ENCODE measurements around the gene SORL1.

SORL1 gene

DNA sequence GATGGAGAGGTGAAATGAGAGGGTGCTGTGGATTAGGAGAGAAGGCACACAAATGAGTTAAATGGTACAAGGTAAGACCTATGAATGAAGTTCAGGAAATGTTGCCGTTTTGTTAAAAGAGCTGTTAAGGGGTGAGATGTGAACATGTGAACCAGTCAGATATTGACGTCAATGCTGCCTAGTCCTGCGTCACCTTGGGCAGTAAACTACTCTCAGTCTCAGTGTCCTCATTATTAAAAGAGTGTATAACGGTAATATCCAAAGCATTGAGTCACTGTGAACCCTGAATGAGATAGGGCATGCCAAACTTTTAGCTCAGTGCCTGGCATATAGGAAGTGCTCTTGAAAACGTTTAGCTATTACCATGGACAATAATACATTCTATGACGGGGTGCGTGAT lies 33.1 kb downstream of the SORL1 start:
- no peak overlapping the region for H3K9ac ChIP-seq (ENCODE audit: low read depth in 1 of 2, low read length in 2 of 2)
- H3K9me3 ChIP-seq (ENCODE audit: control insufficient read depth in 1 of 2, low read length in 2 of 2) = no peaks in the 10 kb centered on the region

DNA sequence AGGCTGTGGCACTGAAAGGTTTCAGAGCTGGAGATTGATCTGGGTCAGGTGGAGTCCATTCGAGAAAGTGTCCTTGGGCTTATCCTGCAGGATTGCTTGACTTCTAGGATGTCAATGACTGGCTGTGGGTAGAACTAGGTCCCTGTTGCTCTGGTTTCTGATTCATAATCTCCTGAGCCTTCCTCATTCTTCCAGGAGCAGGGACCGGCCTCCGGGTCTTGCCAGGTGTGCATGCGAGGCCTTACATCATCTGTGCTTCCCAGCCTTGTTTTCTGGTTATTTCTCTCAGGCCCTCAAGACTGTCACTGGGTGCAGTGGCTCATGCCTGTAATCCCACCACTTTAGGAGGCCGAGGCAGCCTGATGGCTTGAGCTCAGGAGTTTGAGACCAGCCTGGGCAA lies 33.9 kb downstream of the SORL1 start:
- Histone ChIP-seq H3K27ac (ENCODE audit: low read depth, low read length) (no peak overlapping the region), H3K27me3 (ENCODE audit: control insufficient read depth in 1 of 2, insufficient read depth in 2 of 2, low read length in 2 of 2) (no peaks in the 10 kb centered on the region), H3K4me3 (ENCODE audit: low read depth in 1 of 2, low read length in 2 of 2) (no peak overlapping the region), H3K4me1 (ENCODE audit: control insufficient read depth in 1 of 2, insufficient read depth in 2 of 2, low read length in 2 of 2) (peaks cover 4 to 12% of the 10 kb centered on the region in 2 donors), H3K9ac (ENCODE audit: low read depth in 1 of 2, low read length in 2 of 2) (no peak overlapping the region), H3K36me3 (ENCODE audit: control insufficient read depth in 1 of 2, insufficient read depth in 2 of 2, low read length in 2 of 2) (peaks cover 9 to 30% of the 10 kb centered on the region in 2 donors), H3K9me3 (ENCODE audit: control insufficient read depth in 1 of 2, low read length in 2 of 2) (no peaks in the 10 kb centered on the region)

More for the DNA sequence above, 33.1 kb downstream of the SORL1 start:
- peaks cover 4 to 12% of the 10 kb centered on the region in 2 donors for H3K4me1 ChIP-seq (ENCODE audit: control insufficient read depth in 1 of 2, insufficient read depth in 2 of 2, low read length in 2 of 2)
- no peak overlapping the region for H3K4me3 ChIP-seq (ENCODE audit: low read depth in 1 of 2, low read length in 2 of 2)
- no peaks in the 10 kb centered on the region for H3K27me3 ChIP-seq (ENCODE audit: control insufficient read depth in 1 of 2, insufficient read depth in 2 of 2, low read length in 2 of 2)
- H3K27ac ChIP-seq (ENCODE audit: low read depth, low read length) = no peak overlapping the region
- H3K36me3 ChIP-seq (ENCODE audit: control insufficient read depth in 1 of 2, insufficient read depth in 2 of 2, low read length in 2 of 2) = peaks cover 9 to 30% of the 10 kb centered on the region in 2 donors

DNA sequence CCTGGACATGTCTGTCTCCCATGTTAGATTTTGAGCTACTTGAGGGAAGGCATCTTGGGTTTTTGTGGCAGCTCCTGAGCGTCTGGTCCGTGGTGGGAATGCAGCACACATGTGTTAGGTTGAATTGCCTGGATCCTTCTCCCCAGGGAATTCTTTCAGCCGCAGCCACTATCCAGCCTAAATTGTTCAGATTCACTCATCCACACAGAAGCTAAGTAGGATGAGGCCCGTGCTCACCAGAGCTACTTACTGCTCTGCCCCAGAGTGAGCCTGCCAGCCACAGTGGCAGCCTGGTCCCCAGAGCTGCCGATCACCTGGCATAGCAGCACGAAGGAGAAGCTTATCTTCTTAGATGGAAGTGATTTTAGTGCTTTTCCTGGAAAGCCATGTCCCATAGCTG lies 35.1 kb downstream of the SORL1 start:
- H3K36me3 ChIP-seq (ENCODE audit: control insufficient read depth in 1 of 2, insufficient read depth in 2 of 2, low read length in 2 of 2) = peaks cover 9 to 35% of the 10 kb centered on the region in 2 donors
- no peaks in the 10 kb centered on the region for H3K9me3 ChIP-seq (ENCODE audit: control insufficient read depth in 1 of 2, low read length in 2 of 2)
- H3K4me3 ChIP-seq (ENCODE audit: low read depth in 1 of 2, low read length in 2 of 2) = no peak overlapping the region
- H3K27me3 ChIP-seq (ENCODE audit: control insufficient read depth in 1 of 2, insufficient read depth in 2 of 2, low read length in 2 of 2) = no peaks in the 10 kb centered on the region
- no peak overlapping the region for H3K9ac ChIP-seq (ENCODE audit: low read depth in 1 of 2, low read length in 2 of 2)
- no peak overlapping the region for H3K27ac ChIP-seq (ENCODE audit: low read depth, low read length)
- peaks cover 4 to 12% of the 10 kb centered on the region in 2 donors for H3K4me1 ChIP-seq (ENCODE audit: control insufficient read depth in 1 of 2, insufficient read depth in 2 of 2, low read length in 2 of 2)

GRCh38 chr11:121488170-121488569 lies 36.1 kb downstream of the SORL1 start:
- H3K4me3 ChIP-seq (ENCODE audit: low read depth in 1 of 2, low read length in 2 of 2) = no peak overlapping the region
- H3K36me3 ChIP-seq (ENCODE audit: control insufficient read depth in 1 of 2, insufficient read depth in 2 of 2, low read length in 2 of 2) = peaks cover 9 to 35% of the 10 kb centered on the region in 2 donors
- H3K27me3 ChIP-seq (ENCODE audit: control insufficient read depth in 1 of 2, insufficient read depth in 2 of 2, low read length in 2 of 2) = no peaks in the 10 kb centered on the region
- H3K9ac ChIP-seq (ENCODE audit: low read depth in 1 of 2, low read length in 2 of 2) = no peak overlapping the region
- H3K4me1 ChIP-seq (ENCODE audit: control insufficient read depth in 1 of 2, insufficient read depth in 2 of 2, low read length in 2 of 2) = peaks cover 3 to 6% of the 10 kb centered on the region in 2 donors
- no peaks in the 10 kb centered on the region for H3K9me3 ChIP-seq (ENCODE audit: control insufficient read depth in 1 of 2, low read length in 2 of 2)
- no peak overlapping the region for H3K27ac ChIP-seq (ENCODE audit: low read depth, low read length)

- Histone ChIP-seq H3K36me3 (ENCODE audit: control insufficient read depth in 1 of 2, insufficient read depth in 2 of 2, low read length in 2 of 2) (peaks cover 9 to 35% of the 10 kb centered on the region in 2 donors), H3K27ac (ENCODE audit: low read depth, low read length) (no peak overlapping the region), H3K4me1 (ENCODE audit: control insufficient read depth in 1 of 2, insufficient read depth in 2 of 2, low read length in 2 of 2) (peaks cover 0 to 3% of the 10 kb centered on the region in 2 donors), H3K9ac (ENCODE audit: low read depth in 1 of 2, low read length in 2 of 2) (no peak overlapping the region), H3K9me3 (ENCODE audit: control insufficient read depth in 1 of 2, low read length in 2 of 2) (no peaks in the 10 kb centered on the region), H3K4me3 (ENCODE audit: low read depth in 1 of 2, low read length in 2 of 2) (no peak overlapping the region), H3K27me3 (ENCODE audit: control insufficient read depth in 1 of 2, insufficient read depth in 2 of 2, low read length in 2 of 2) (no peaks in the 10 kb centered on the region)
These were observed 36.5 kb downstream of the SORL1 start for GRCh38 chr11:121488641-121489040.

GRCh38 chr11:121489823-121490222 lies 37.7 kb downstream of the SORL1 start:
- Histone ChIP-seq H3K27ac (ENCODE audit: low read depth, low read length) (no peak overlapping the region), H3K4me1 (ENCODE audit: control insufficient read depth in 1 of 2, insufficient read depth in 2 of 2, low read length in 2 of 2) (peaks cover 0 to 8% of the 10 kb centered on the region in 2 donors), H3K9ac (ENCODE audit: low read depth in 1 of 2, low read length in 2 of 2) (no peak overlapping the region), H3K36me3 (ENCODE audit: control insufficient read depth in 1 of 2, insufficient read depth in 2 of 2, low read length in 2 of 2) (peaks cover 9 to 39% of the 10 kb centered on the region in 2 donors), H3K4me3 (ENCODE audit: low read depth in 1 of 2, low read length in 2 of 2) (no peak overlapping the region), H3K27me3 (ENCODE audit: control insufficient read depth in 1 of 2, insufficient read depth in 2 of 2, low read length in 2 of 2) (no peaks in the 10 kb centered on the region), H3K9me3 (ENCODE audit: control insufficient read depth in 1 of 2, low read length in 2 of 2) (no peaks in the 10 kb centered on the region)

DNA sequence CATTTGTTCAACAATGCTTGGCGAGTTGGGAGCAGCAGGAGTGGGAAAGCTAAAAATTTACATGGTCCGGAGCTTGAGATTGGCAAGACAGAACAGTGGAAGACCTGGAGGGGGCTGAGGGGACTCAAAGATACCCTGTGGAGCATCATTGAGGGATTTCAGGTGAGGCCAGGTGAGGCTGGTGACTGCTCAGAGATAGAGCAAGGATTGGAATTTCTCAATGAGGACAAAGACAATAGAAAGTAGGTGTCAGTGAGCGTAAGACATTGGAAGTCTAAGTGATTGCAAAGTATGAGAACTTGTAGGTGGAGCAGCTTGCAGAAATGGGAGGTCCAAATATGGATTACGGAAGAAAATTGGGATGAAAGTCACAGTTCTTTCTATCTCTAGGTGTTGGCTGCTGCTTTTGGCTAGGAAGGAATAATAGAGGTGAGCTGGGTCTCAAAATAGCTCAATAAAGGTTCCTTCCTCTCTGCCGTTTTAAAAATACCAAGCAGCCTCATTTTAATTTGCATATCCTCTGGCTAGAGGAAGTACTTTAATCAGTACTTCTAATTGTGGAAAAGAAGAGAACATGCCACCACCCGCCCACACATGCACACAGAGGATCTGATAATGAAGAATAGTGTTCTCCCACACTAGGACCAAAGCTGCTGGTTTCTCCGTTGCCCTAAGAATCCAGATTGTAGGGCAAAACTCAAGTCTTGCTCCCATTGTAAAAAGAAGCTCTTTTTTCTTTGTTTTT lies 42.4 kb downstream of the SORL1 start:
- no peak overlapping the region for H3K27ac ChIP-seq (ENCODE audit: low read depth, low read length)
- peaks cover 0 to 8% of the 10 kb centered on the region in 2 donors for H3K4me1 ChIP-seq (ENCODE audit: control insufficient read depth in 1 of 2, insufficient read depth in 2 of 2, low read length in 2 of 2)
- H3K27me3 ChIP-seq (ENCODE audit: control insufficient read depth in 1 of 2, insufficient read depth in 2 of 2, low read length in 2 of 2) = no peaks in the 10 kb centered on the region
- peaks cover 18 to 45% of the 10 kb centered on the region in 2 donors for H3K36me3 ChIP-seq (ENCODE audit: control insufficient read depth in 1 of 2, insufficient read depth in 2 of 2, low read length in 2 of 2)
- no peak overlapping the region for H3K4me3 ChIP-seq (ENCODE audit: low read depth in 1 of 2, low read length in 2 of 2)
- no peak overlapping the region for H3K9ac ChIP-seq (ENCODE audit: low read depth in 1 of 2, low read length in 2 of 2)
- no peaks in the 10 kb centered on the region for H3K9me3 ChIP-seq (ENCODE audit: control insufficient read depth in 1 of 2, low read length in 2 of 2)

- Histone ChIP-seq H3K4me1 (ENCODE audit: control insufficient read depth in 1 of 2, insufficient read depth in 2 of 2, low read length in 2 of 2) (peaks cover 0 to 8% of the 10 kb centered on the region in 2 donors), H3K4me3 (ENCODE audit: low read depth in 1 of 2, low read length in 2 of 2) (no peak overlapping the region), H3K9ac (ENCODE audit: low read depth in 1 of 2, low read length in 2 of 2) (no peak overlapping the region), H3K27me3 (ENCODE audit: control insufficient read depth in 1 of 2, insufficient read depth in 2 of 2, low read length in 2 of 2) (no peaks in the 10 kb centered on the region), H3K9me3 (ENCODE audit: control insufficient read depth in 1 of 2, low read length in 2 of 2) (no peaks in the 10 kb centered on the region), H3K27ac (ENCODE audit: low read depth, low read length) (no peak overlapping the region), H3K36me3 (ENCODE audit: control insufficient read depth in 1 of 2, insufficient read depth in 2 of 2, low read length in 2 of 2) (peaks cover 14 to 43% of the 10 kb centered on the region in 2 donors)
These were observed 45.3 kb downstream of the SORL1 start for GRCh38 chr11:121497176-121497998.

DNA sequence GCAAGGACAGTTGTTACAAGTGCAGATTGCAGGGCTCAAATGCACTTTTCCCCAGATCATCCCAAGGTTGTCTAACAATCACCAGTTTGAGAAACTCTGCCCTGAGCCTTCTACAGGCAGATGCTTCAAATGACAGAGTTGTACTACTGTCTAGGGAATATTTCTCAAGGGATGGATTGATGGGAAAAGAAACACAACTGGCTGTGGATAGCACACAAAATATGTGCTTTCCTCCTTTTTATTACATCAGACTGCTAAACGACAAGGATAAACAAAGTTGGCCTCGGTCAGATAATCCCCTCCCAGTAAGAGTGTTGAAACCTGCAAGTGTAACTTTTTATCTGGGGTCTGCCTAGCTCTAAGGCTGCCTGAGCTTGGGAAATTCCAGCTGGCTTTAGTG lies 47.3 kb downstream of the SORL1 start:
- Histone ChIP-seq H3K9ac (ENCODE audit: low read depth in 1 of 2, low read length in 2 of 2) (no peak overlapping the region), H3K9me3 (ENCODE audit: control insufficient read depth in 1 of 2, low read length in 2 of 2) (no peaks in the 10 kb centered on the region), H3K36me3 (ENCODE audit: control insufficient read depth in 1 of 2, insufficient read depth in 2 of 2, low read length in 2 of 2) (peaks cover 14 to 42% of the 10 kb centered on the region in 2 donors), H3K4me3 (ENCODE audit: low read depth in 1 of 2, low read length in 2 of 2) (no peak overlapping the region), H3K4me1 (ENCODE audit: control insufficient read depth in 1 of 2, insufficient read depth in 2 of 2, low read length in 2 of 2) (peaks cover 0 to 4% of the 10 kb centered on the region in 2 donors), H3K27me3 (ENCODE audit: control insufficient read depth in 1 of 2, insufficient read depth in 2 of 2, low read length in 2 of 2) (no peaks in the 10 kb centered on the region), H3K27ac (ENCODE audit: low read depth, low read length) (no peak overlapping the region)

- no peak overlapping the region for H3K9ac ChIP-seq (ENCODE audit: low read depth in 1 of 2, low read length in 2 of 2)
- H3K27me3 ChIP-seq (ENCODE audit: control insufficient read depth in 1 of 2, insufficient read depth in 2 of 2, low read length in 2 of 2) = no peaks in the 10 kb centered on the region
- H3K4me1 ChIP-seq (ENCODE audit: control insufficient read depth in 1 of 2, insufficient read depth in 2 of 2, low read length in 2 of 2) = no peaks in the 10 kb centered on the region
- peaks cover 14 to 39% of the 10 kb centered on the region in 2 donors for H3K36me3 ChIP-seq (ENCODE audit: control insufficient read depth in 1 of 2, insufficient read depth in 2 of 2, low read length in 2 of 2)
- no peak overlapping the region for H3K4me3 ChIP-seq (ENCODE audit: low read depth in 1 of 2, low read length in 2 of 2)
- no peaks in the 10 kb centered on the region for H3K9me3 ChIP-seq (ENCODE audit: control insufficient read depth in 1 of 2, low read length in 2 of 2)
- H3K27ac ChIP-seq (ENCODE audit: low read depth, low read length) = no peak overlapping the region
These were observed 48.2 kb downstream of the SORL1 start for GRCh38 chr11:121500275-121500674.

All from duodenal mucosa (tissue), 2 donors.